K562 (cell line): ENCODE data around the gene CDH7.

Experiments
- GTF2B ChIP-seq: IDR thresholded peaks from 2 replicates; pipeline ENCODE4 v1.6.1; 2011; ENCODE audit not compliant: insufficient read length; ENCODE audit errors: extremely low read depth
- HDGF ChIP-seq: fragments of 450-650 bp; IDR thresholded peaks from 2 replicates; pipeline ENCODE4 v1.6.1; 2016
- MTA3 ChIP-seq: fragments of 450-650 bp; formaldehyde crosslinking; IDR thresholded peaks from 2 replicates; pipeline ENCODE4 v1.6.1; 2017; ENCODE audit warnings: mild to moderate bottlenecking, borderline replicate concordance
- SMARCA5 ChIP-seq: fragments of 450-650 bp; IDR thresholded peaks from 2 replicates; pipeline ENCODE4 v1.6.1; 2016

- TF ChIP-seq GTF2B (no peak), MTA3 (no peak), SMARCA5 (no peak), HDGF (no peak)
Observed at GRCh38 chr18:65897292-65897691, 146.5 kb downstream of the CDH7 start.
